HL-60 (cell line): ENCODE measurements around the gene L3MBTL4.

Source experiments
- CTCF ChIP-seq: IDR thresholded peaks from one replicate; pipeline ENCODE4 v1.5.1; 2011; ENCODE audit warnings: low read length, control low read depth, inconsistent platforms; ENCODE audit not compliant: insufficient read depth
- POLR2AphosphoS5 ChIP-seq: IDR thresholded peaks from 2 replicates; pipeline ENCODE4 v1.6.1; 2012; ENCODE audit warnings: low read depth

DNA sequence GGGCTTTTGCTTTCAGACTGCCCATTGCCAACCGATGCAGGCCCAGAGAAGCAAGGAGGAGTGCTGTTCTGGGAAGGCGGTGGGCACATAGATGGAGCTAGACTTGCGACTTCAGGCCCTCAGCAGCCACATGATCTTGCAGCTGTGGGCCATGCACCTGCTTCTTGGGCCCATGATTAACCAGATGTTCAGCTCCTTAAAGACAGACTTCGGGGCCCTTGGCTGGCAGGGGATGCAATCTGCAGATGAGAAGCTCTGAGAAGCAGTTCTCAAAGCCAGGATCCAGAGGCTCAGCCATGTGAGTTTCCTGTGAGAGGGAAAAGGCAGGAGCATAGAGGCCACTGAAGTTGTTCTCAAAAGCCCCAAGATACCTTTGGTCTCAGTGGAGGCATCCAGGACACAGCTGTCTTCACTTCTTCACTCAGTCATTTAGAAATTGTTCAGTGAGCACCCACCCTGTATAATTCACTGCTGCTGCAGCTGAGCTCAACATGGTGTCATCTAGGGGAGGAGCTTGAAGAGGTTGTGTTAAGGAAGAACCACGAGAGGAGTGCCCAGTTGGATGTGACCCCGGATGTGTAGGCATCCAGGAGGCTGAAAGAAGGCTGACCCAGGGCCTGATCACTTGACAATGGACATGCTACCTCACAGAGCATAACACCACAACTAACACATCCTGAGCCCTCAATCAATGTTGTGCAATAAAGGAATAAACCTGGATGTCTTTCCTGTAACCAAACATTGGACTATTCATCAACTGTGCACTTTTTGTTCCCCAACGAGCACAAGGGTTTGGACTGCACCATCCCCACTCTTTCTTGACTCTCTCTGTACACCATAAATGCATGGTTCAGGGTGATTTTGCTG, 474.7 kb downstream of the L3MBTL4 start:
- TF ChIP-seq CTCF (no peak), POLR2AphosphoS5 (no peak)
